GM12891 (cell line): ENCODE results near the gene PAFAH2.

ENCODE experiments used
- POLR2A ChIP-seq: IDR thresholded peaks from 2 replicates; pipeline ENCODE4 v1.6.1; 2011; ENCODE audit warnings: low read depth, low read length, control low read depth
- POLR2AphosphoS5 ChIP-seq: IDR thresholded peaks from 2 replicates; pipeline ENCODE4 v1.6.1; 2011; ENCODE audit warnings: low read depth, low read length, control low read depth
- TAF1 ChIP-seq: IDR thresholded peaks from 2 replicates; pipeline ENCODE4 v1.6.1; 2011; ENCODE audit warnings: low read depth, low read length, control low read depth

DNA sequence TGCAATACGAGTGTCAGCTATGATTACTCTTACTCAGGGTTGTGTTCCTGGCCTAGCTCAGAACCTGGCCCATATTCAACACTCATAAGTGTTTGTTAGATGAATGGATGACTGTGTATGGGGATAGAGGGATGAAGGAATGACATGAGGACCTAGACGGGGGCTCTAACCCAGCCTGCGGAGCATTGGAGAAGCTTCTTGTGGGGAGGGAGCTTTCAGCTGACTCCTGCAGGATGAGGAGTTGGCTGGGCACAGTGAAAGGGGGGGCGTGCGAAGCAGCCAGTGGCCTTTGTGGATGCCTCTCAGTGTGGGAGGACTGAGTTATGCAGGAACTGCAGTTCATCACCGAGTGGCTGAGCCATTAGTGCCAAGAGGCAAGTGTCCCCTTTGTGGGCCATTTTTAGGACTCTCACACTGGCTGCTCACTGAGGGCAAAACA is 22.5 kb upstream of the PAFAH2 start:
- TF ChIP-seq POLR2A: no peak
- TF ChIP-seq POLR2AphosphoS5: no peak
- no peak for TF ChIP-seq TAF1
